NCI-H524 (cell line): Measurements from ENCODE around the gene ATL3.
A peak's percentile ranks its signal among the peaks of the same experiment; 100 is the strongest.
"Not testable (repeated sequence)": the region's sequence is repeated elsewhere in the genome, so short reads cannot be mapped to it uniquely, and the experiment has no call there.

Experiments
- DNase-seq, 2 experiments: peaks; one replicate each; lab custom pipeline; 2025; lab: John Stamatoyannopoulos, UW

The ATL3 gene

DNA sequence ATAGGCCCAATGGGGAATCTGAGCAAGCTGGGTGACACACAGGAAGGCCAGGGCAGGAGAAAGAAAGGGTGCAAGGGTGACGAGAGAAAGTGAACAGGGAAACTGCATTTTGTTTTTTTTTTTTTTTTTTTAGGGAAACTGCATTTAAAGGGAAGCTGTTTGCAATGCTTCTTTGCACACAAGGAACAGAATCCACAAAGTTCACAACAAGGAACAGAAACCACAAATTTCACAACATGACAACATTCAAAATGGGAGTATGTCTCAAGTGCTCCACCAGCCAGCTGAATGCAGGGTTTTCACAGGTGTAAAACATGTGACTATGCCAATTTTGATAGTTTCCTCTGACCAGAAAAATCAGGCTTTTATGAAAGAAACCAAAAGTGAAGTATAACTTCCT, 50.1 kb downstream of the ATL3 start:
- DNase-seq, result no peak

DNA sequence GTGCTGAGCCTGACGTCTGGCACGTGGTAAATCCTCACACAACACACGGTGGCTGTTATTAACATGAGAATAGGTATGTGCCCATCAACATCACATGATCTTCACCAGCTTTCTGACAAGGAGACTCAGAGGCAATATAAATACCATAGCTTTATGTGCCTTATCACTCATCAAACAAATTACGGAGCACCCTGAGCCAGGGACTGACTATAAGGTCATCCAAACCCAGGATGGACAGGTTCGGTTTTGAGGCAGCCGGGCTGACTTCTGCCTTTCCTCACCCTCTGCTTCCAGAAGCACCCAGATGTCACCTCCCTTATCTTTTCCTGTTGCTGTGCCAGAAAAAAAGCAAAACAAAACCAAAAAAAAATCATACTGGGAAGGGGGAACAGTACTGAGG, 51.2 kb downstream of the ATL3 start:
- no peak for DNase-seq

DNA sequence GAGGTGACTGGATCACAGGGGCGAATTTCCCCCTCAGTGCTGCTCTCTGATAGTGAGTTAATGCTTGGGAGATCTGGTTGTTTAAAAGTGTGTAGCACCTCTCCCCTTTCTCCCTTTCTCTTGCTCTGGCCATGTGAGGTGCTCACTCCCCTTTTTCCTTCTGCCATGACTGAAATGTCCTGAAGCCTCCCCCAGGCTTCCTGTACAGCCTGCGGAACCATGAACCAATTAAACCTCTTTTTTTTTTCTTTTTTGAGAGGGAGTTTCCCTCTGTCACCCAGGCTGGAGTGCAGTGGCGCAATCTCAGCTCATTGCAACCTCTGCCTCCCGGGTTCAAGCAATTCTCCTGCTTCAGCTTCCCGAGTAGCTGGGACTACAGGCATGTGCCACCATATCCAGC, 53.5 kb downstream of the ATL3 start:
- not testable (repeated sequence) for DNase-seq

DNA sequence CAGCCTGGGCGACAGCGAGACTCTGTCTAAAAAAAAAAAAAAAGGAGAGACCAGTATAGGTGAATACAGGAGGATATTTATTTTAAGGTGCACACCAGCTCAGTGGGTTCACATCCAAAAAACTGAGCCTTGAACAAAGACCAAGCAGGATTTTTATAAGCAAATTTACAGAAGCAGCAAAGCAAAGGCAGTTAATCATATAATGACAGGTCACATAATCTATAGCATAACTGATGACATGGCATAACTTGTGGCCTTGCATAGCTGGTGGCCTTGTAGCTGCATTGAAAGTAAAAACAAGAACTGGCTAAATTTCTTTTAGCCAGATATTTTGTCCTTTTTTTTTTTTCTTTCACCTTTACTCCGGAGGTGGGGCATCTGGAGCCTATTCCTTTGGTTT, 54.2 kb downstream of the ATL3 start:
- DNase-seq, result no peak

DNA sequence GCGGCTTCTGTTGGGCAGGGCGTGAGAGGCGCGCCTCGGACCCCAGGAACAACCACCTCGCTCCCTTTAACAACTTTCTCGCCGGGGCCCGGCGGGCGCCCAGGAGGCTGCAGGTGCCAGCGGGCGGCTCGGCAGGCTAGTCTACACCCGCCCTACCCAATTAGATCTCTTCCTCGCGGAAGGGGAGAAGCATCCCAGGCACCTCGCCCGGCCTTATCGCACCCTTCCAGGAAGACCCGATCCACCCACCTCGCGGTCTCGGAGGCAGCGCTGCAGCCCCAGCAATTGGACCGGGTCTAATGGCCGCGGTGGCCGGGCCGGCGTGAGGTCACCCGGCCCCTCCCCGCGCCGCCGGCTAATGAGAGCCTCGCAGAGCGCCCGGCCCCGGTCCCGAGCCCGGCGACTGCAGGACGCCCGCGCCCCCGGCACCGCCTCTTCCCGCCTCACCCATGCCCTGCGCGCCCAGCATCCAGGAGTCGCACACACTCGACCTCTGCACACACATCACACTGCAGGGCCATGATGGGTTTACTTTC, 57.0 kb downstream of the ATL3 start, which contains the start of gene PLAAT3:
Gene PLAAT3, minus strand, starts transcription at position 298 of the 536 bp plus-strand sequence. CDS start 419 bp downstream, outside the sequence.
- DNase-seq, result peak in 1 of 2 experiments; percentile 32

DNA sequence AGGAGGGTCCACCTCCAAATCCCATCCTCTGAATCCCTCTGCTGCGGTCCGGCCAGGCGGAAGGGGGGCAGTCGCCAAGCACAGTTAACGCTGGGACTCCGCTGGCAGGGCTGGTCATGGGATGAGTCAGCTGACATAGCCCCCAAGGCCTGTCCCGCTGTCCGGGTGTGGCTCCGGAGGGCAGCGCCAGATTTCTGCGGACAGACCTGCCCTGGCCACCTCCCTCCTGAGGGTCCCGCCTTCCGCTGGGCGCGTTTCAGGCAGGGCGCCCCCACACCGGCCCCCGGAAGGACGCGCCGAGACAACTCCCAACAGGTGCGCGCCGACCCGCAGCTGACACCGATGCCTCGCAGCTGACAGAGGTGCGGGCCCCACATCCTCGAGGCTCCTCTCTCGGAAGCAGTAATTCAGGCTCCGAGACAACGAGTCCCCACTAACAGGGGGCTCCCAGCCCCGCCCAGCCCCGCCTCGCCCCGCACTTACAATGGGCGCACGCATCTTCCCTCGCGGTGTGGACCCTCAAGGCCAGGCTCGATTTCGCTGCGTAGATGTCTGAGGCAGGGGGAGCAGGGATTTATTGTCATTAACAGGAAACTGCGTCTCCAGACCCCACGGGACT, 57.5 kb downstream of the ATL3 start:
- peak in 1 of 2 experiments; percentile 32 for DNase-seq

DNA sequence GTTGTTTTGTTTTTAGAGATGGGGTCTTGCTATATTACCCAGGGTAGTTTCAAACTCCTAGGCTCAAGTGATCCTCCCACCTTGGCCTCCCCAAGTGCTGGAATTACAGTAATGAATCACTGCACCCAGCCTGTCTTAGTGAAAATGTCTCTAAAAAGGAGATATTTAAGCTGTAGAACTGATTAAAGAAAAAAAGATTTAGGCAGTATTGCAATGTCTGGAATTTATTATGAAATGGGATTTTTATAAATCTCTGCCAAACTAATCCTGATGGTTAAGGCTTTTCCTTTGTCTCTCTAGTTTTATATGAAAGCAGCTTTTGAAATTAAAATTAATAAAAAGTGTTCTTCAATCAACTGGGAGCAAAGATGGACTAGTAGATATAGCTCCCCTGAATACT, 59.0 kb downstream of the ATL3 start:
- no peak for DNase-seq

DNA sequence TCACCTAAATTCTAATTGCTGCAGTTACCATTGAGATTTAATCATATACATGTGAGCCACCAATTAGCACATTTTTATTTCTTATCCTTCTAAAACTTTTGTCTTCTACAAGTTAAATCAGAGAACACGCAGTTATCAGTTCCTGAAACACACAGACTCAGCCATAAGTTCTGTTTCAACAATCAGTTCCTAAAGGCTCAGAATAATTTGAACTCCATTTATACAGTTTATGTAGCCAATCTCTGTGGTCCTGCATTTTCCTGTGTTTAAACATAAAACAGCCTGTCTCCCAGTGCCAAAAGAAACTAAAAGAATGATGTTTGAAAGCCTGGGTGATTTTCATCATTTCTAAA, 59.8 kb downstream of the ATL3 start:
- no peak for DNase-seq

DNA sequence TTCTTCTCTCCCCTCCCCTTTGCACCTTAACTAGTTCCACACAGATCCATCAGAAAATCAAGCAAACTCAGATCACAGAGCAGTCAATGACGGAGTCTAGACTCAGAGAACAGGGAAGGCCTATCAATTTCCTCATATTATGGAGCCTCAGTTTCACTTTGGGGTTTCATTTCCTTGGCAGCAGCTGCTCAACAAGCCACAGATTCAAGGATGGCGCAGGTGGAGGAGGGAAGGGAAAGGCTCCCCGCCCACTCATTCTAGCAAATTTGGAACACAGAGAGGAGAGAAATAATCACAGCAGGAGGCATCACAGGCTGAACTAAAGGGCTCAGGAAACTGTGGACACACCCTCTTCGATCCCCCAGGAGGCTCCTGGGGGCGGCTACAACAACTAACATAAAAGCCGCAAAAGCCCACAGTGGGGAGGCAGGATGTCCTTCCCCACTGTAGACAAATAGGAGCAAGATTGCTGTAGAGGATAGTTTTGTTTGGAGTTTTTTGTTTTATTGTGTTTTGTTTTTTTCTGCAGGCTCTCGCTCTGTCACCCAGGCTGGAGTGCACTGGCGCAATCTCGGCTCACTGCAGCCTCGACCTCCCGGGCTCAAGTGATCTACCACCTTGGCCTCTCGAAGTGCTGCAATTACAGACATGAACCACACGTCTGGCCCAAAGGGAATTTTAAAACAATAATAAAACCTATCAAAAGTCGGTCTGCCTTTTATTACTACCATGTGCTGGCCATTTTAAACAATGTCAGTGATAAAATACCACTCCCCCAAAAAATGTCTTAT, 60.4 kb downstream of the ATL3 start:
- no peak for DNase-seq

DNA sequence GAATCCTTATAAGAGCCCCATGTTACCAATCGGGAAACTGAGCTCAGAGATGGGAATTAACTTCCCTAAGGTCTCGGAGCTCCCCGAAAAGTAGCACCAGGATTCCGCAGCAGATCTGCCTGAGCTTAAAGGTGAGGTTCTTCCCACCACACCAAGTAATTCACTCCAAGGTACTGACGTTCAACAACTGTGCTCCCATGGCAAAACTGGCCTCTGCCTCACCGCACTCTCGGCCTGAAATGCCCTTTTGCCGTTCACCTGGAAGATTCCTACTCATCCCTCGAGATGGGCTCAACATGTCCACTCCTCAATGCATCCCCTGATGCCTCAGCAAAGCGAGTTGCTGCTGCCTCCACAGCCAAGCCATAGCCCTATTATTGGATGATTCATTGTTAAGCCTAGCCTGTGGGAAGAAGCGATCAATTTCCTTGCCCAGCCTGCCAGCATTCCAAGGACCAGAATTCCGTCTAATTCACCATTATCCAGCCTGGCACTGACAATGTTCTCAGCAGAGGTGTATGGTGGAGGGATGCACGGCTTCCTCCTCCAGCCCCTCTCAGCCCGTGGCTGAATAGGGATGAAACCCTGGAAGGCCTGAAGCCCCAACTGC, 61.1 kb downstream of the ATL3 start:
- DNase-seq, result no peak

DNA sequence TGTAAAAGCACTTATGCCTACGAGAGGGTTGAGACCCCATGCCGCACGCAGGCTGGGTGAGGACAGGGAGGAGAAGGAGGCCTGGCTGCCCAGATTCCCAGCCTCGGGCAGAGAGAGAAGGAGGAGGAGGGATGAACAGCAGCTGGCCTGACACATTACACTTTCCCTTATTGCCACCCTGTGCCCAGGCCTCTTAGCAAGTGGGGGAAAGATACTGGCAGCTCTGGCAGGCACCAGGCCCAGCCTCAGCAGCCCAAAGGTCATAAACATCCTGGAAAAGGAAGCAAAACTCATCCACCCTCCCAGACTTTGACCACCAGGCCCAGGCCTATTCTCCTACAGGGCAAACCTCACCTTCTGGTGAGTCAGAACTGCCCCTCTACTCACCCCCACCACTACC, 61.6 kb downstream of the ATL3 start:
- DNase-seq, result no peak

DNA sequence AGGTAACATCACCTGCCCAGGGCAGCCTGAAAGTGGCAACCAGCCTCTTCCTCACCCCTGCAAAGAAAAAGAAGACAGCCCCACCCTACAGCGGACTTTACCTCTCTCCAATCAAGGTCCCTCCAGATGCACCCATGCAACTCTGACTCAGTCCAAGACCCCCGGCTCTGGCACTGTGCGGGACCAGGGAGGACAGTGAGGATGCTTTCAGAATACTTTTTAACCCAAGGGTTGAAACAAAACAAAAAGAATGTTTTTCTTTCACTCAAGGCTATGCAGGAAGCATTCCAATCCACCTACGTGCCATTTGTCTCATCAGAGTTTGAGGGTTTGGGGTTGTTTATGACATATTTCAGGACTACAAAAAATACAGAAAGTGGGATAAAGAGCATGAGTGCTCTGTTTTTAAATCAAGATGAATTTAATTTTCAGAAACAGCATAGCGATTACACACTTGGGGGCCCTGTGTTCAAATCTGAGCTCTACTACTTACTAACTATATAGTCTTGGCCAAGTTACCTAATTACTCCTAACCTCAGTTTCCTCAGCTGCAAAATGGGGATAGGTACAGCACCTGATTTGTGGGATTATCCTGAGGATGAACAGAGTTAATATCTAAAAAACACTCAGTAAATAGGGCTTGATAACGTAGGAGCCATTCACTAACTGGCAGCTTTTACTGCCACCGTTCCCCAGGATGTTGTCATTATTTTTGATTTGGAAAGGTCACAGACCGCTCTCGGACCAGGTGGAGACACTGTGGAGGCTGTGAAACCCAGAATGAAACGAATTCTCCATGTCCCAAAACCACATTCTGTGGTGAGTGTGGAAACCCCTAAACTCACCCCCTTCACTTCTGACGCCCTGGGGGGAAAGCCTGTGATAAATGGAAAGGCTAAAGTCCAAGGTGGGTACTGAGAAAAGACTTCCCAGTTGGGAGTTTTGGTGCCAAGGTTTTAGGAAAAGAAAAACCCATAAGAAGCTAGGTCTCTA, 62.5 kb downstream of the ATL3 start:
- no peak for DNase-seq

DNA sequence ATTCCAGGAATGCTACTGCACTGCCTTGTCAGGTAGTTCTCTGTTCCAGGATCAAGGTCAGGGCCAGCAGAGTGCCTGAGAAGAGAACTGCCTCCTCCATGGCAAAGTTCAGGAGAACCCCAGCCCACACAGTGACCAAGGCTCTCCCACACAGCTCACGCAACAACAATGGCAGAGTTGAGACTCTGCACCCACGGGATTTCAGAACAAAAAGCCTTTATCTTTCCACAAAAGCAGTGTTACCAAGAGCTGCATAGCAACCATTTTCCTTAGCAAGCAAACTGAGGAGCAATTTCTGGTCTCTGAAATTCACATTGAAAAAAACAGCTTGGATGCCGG, 68.0 kb downstream of the ATL3 start:
- DNase-seq, result no peak

DNA sequence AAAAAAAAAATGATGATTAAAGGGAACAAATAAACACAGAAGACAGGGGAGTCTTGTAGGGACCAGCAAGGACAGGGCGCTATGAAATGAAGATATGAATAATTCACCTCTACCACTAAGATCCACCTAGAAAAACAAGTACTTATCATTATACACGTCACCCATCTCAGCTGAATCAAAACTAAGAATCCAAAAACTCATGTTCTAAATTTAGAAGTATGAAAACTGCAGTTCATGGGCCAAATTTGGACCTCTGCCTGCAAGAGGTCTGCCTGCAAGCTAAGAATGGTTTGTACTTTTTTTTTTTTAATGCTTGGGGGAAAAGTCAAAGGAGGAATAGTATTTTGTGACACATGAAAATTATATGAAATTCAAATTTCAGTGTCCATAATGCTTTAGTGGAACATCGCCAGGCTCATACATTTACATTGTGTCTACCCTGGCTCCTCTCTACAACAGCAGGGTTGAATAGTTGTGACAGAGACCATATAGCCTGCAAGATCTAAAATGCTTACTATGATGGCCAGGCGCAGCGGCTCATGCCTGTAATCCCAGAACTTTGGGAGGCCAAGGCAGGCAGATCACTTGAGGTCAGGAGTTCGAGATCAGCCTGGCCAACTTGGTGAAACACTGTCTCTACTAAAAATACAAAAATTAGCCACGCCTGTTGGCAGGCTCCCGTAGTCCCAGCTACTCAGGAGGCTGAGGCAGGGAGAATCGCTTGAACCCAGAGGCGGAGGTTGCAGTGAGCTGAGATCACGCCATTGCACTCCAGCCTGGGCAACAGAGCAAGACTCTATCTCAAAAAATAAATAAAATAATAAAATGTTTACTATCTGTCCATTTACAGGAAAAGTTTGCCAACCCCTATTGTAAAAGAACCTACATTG, 68.6 kb downstream of the ATL3 start:
- not testable (repeated sequence) for DNase-seq

DNA sequence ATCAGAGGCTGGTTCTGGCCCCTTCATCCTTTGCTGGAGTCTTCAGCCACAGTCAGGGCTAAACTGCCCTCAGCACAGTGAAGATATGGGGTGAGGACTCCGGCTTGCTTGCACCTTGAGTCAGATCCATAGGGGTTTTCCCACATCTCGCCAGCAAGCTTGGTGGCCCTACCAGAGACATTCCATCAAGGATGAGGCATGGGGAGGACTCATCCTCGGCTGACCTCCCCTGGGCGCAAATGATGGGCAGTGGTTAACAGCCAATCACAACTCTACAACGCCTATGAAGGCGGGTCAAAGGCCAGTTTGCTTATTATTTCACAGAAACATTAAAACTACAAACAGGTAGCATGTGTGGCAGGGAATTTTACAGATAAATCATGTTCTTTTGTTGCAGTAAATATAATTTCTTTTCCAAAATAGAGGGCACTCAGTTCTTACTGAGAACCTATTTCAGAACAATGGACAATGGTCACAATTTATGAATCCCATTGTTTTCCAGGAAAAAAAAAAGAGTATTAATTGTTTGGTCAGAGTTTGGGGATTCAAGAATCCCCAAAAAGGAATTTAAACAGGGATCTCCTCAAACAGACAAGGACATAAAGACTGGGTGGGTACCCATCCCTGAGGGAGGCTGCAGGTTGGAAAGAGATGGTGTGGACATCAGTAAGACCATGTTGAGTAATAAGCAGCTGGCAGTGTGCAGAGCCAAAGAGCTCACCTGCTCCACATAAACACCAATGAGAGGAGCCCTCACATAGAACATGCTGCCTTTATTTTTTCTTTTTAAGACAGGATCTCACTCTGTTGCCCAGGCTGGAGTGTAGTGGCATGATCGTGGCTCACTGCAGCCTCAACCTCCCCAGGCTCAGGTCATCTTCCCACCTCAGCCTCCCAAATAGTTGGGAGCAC, 71.7 kb downstream of the ATL3 start:
- DNase-seq, result no peak

DNA sequence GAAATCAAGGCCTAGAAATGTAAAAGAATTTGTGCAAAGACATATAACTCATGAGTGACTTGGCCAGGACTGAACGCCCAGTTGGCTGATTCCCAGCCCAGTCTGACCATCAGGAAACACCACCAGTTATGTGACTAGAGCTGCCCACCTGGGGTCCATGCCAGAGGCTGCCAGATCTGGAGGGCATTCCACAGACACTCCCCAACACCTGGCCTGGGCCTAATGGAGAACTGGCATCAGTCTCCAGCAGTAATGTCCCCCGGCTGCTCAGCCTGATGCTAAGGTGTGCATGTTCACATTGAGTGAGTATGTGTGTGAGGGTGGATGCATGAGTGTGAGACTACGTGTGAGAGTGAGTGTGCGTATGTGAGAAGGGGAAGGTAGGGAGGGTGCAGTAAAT, 72.6 kb downstream of the ATL3 start:
- DNase-seq, result no peak

DNA sequence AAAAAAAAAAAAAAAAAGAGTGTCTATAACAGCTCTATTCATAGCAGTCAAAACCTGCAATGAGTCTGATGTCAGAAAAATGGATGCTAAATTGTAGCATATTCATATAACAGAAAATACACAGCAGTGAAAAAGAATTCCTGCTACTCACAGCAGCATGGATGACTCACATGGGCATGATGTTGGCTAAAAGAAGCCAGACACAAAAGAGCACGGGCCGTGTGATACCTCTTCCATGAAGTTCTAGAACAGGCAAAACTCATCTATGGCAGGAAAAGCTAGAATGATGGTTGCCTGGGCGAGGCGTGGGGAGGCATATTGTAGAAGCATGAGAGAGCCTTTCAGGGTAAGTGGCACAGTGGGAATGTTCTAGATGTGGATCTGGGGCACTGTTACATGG, 75.9 kb downstream of the ATL3 start:
- DNase-seq, result no peak

DNA sequence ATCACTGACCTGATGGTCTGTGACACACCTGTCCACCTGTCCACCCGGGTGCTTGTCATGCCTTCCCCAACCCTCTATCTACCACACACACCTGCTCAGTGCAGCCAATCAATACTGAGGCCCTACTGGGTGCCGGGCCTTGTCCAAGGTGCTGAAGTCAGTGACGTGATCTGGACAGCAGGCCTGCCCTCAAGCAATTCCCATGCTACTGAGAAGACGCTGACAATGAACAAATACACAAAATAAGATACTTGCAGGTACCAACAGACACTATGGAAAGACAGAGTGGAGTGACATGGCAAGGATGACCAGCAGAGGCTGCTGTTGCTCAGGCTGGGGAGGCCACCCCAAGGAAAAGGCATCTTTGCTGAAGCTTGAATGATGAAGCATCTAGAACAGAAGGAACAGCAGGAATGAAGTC, 78.2 kb downstream of the ATL3 start:
- peak in 1 of 2 experiments; percentile 23 for DNase-seq

DNA sequence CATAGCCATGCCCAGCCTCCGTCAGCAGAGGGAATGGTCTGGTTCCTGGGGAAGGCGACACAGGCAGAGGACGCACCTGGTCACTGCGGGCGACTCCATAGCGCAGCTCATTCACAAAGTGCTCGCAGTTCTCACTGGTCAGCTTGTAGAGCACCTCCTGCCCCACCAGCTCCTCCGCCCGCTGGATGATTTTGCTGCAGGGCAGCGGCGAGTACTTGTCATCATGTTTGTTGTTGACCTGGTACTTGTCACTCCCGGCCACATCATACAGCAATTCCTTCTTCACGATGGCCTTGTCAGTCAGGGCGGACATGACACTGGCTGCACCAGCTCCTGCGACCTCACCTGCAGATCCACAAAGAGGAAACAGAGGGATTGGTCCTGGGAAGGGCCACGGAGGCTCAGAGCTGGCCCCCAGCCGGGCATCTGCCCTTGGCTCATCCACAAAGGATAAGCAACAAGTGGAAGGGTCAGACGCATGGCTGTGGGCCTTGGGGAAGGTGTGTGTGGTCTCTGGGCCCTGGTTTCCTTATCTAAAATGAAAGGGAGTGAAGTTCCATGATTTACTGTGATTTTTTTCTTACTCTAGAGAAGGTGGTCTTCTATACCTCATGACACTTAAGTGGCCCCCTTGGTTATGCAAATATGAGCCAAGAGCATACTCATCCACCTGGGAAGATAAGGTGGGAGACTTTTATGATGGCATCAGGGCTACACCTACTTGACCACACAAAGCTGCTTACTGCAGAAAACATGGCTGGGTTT, 81.0 kb downstream of the ATL3 start:
- no peak for DNase-seq
